Measurements from ENCODE around the gene PNMA8A.

PNMA8A gene

DNA sequence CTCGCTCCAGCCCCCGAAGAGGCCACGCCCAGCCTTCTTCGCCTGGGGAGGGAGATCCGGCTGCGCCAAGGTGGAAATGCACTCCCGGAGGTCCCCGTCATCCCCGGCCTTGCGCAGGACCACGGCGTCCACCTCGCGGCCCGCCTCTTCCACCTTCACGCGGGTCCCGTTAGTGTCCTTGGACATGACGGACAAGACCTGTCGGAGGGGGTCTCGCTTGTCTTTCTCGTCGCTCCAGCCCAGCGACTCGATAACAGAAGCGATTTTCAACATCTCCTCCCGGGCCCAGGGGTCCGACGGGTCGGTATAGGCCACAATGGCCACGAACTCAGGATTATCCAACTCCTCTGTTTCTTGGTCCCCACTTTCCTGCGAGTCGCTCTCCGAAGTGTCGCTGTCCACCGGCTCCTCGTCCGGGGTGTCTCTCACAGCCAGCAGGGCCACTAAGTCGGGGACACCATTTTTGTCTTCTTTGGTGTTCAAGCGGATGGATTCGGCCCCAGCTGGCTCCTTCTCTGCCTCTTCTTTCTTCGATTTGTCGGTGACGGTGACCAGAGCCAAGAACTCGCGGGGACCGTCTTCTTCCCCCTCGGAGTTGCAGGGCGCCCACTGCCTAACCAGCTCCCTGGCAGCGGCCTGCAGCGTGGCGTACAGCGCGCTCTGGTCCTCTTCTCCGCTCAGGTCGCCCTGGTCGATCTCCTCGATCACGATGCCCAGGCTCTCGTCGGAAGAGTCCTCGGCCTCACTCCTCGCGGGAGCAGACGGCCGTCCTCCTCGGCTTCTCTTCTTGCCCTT is 23.0 kb upstream of the PNMA8A start:
- Histone ChIP-seq H3K79me2 (ENCODE audit: low read length) (no peaks in the 10 kb centered on the region), H3K9ac (ENCODE audit: low read length) (no peak overlapping the region), H3K9me3 (replicated peaks; ENCODE audit: insufficient read depth, low read length) (no peaks in the 10 kb centered on the region), H3F3A (ENCODE audit: insufficient read depth, low read length) (no peaks in the 10 kb centered on the region), H3K27ac (ENCODE audit: low read length) (no peak overlapping the region), H3K4me2 (ENCODE audit: low read depth, low read length) (no peak overlapping the region), H3K27me3 (replicated peaks; ENCODE audit: insufficient read depth, low read length) (peaks cover 93% of the 10 kb centered on the region), H2AFZ (ENCODE audit: low read length) (no peak overlapping the region), H3K4me3 (ENCODE audit: low read length) (no peak overlapping the region), H3K36me3 (replicated peaks; ENCODE audit: insufficient read depth, low read length) (no peaks in the 10 kb centered on the region), H4K20me1 (ENCODE audit: insufficient read depth, low read length) (no peaks in the 10 kb centered on the region), H3K4me1 (ENCODE audit: low read length) (no peaks in the 10 kb centered on the region), H3K9me2 (replicated peaks; ENCODE audit: insufficient read depth, low read length) (no peaks in the 10 kb centered on the region)
- TF ChIP-seq, protein P1, sequence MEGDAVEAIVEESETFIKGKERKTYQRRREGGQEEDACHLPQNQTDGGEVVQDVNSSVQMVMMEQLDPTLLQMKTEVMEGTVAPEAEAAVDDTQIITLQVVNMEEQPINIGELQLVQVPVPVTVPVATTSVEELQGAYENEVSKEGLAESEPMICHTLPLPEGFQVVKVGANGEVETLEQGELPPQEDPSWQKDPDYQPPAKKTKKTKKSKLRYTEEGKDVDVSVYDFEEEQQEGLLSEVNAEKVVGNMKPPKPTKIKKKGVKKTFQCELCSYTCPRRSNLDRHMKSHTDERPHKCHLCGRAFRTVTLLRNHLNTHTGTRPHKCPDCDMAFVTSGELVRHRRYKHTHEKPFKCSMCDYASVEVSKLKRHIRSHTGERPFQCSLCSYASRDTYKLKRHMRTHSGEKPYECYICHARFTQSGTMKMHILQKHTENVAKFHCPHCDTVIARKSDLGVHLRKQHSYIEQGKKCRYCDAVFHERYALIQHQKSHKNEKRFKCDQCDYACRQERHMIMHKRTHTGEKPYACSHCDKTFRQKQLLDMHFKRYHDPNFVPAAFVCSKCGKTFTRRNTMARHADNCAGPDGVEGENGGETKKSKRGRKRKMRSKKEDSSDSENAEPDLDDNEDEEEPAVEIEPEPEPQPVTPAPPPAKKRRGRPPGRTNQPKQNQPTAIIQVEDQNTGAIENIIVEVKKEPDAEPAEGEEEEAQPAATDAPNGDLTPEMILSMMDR (IDR thresholded peaks at IDR 0.05; ENCODE audit: low read length) = no peak
- TF ChIP-seq EZH2 (optimal IDR thresholded peaks at IDR 0.05; ENCODE audit: low read depth, low read length) (no peak), EZH2phosphoT487 (IDR thresholded peaks at IDR 0.05; ENCODE audit: low read length) (no peak)
- no peak for DNase-seq

DNA sequence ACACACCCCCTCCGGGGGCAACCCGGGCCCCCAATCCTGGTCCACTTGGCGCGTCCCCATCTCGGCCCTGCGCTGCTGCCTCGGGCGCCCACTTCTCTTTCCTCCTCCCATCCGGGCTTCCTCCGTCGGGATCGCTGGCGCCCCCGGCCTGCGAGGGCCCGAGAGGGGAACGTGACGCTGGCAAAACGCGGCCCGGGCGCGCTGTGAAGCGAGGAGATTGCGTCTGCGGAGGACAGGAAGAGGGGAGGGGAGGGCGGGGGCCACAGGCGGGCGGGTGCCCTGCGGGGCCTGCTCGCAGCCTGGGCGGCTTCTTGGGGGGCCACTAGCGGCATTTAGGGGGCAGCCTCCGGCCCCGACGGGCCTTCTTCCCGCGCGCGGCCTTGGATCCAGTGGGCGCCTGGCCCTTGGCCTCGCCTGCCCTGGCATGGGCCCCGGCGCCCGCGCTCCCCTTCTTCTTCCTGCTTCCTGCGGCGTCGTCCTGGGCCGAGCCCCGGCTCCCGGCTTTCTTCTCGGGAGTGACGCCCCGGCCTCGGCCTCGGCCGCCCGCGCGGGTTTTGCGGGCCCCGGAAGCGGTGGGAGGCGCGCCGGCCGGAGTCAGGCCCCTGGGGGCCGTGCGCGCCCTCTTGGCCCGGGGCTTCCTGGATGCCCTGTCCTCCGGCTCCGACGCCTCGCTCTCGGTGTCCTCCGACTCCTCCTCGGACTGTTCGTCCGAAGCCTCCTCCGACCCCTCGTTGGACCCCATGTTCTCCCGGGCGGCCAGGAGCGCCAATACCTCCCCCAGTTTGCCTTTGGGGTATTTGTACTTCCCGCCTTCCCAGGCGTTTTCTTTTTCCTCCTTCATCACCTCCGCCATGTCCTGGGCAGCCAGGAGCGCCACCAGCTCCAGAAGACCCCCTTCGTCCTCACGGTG is 22.1 kb upstream of the PNMA8A start:
- no peaks in the 10 kb centered on the region for H3K9me3 ChIP-seq (replicated peaks; ENCODE audit: insufficient read depth, low read length)
- no peak overlapping the region for H3K9ac ChIP-seq (ENCODE audit: low read length)
- H4K20me1 ChIP-seq (ENCODE audit: insufficient read depth, low read length) = no peaks in the 10 kb centered on the region
- DNase-seq = no peak
- H2AFZ ChIP-seq (ENCODE audit: low read length) = no peak overlapping the region
- H3K4me3 ChIP-seq (ENCODE audit: low read length) = no peak overlapping the region
- no peaks in the 10 kb centered on the region for H3K79me2 ChIP-seq (ENCODE audit: low read length)
- no peak for TF ChIP-seq EZH2phosphoT487 (IDR thresholded peaks at IDR 0.05; ENCODE audit: low read length)
- TF ChIP-seq EZH2 (optimal IDR thresholded peaks at IDR 0.05; ENCODE audit: low read depth, low read length) = no peak
- TF ChIP-seq, protein P1 (IDR thresholded peaks at IDR 0.05; ENCODE audit: low read length) = no peak
- no peaks in the 10 kb centered on the region for H3K36me3 ChIP-seq (replicated peaks; ENCODE audit: insufficient read depth, low read length)
- no peak overlapping the region for H3K27ac ChIP-seq (ENCODE audit: low read length)
- H3K4me1 ChIP-seq (ENCODE audit: low read length) = no peaks in the 10 kb centered on the region
- peaks cover 98% of the 10 kb centered on the region for H3K27me3 ChIP-seq (replicated peaks; ENCODE audit: insufficient read depth, low read length)
- H3K4me2 ChIP-seq (ENCODE audit: low read depth, low read length) = no peak overlapping the region
- no peaks in the 10 kb centered on the region for H3K9me2 ChIP-seq (replicated peaks; ENCODE audit: insufficient read depth, low read length)
- no peaks in the 10 kb centered on the region for H3F3A ChIP-seq (ENCODE audit: insufficient read depth, low read length)

DNA sequence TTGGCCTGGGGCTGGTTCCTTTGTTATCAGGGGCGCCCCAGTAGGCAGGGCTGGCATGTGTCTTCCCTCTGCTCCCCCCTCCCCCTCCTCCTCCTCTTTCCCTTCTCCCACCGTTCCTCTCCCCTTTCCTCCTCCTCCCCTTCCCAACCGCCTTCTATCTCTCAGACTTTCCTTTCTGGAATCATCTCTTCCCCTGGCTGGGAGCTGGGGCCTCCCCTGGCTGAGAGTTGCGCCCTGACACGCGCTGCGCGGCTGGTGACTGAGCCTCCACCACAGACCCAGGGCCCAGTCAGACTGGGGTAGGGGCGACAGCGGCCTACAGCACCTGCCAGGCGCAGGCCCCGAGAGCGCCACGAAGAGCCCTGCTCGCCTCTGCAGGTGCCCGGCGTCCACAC is 21.5 kb upstream of the PNMA8A start:
- DNase-seq = no peak
- TF ChIP-seq EZH2phosphoT487 (IDR thresholded peaks at IDR 0.05; ENCODE audit: low read length) (no peak), EZH2 (optimal IDR thresholded peaks at IDR 0.05; ENCODE audit: low read depth, low read length) (no peak)
- Histone ChIP-seq H3F3A (ENCODE audit: insufficient read depth, low read length) (no peaks in the 10 kb centered on the region), H3K4me3 (ENCODE audit: low read length) (no peak overlapping the region), H3K4me1 (ENCODE audit: low read length) (no peaks in the 10 kb centered on the region), H3K36me3 (replicated peaks; ENCODE audit: insufficient read depth, low read length) (no peaks in the 10 kb centered on the region), H3K9me3 (replicated peaks; ENCODE audit: insufficient read depth, low read length) (no peaks in the 10 kb centered on the region), H2AFZ (ENCODE audit: low read length) (no peak overlapping the region), H3K79me2 (ENCODE audit: low read length) (no peaks in the 10 kb centered on the region), H4K20me1 (ENCODE audit: insufficient read depth, low read length) (no peaks in the 10 kb centered on the region), H3K9ac (ENCODE audit: low read length) (no peak overlapping the region), H3K9me2 (replicated peaks; ENCODE audit: insufficient read depth, low read length) (no peaks in the 10 kb centered on the region), H3K27ac (ENCODE audit: low read length) (no peak overlapping the region), H3K27me3 (replicated peaks; ENCODE audit: insufficient read depth, low read length) (peaks cover 97% of the 10 kb centered on the region), H3K4me2 (ENCODE audit: low read depth, low read length) (no peak overlapping the region)

Measured in MM.1S (cell line).